Keratinocyte (primary cell): ENCODE measurements around the gene PPP1R12C. TPM values are rescaled to one million over a fixed set of nuclear protein-coding genes. Genes with fewer than 3 reads are reported as not detected.

Experiments used
- DNase-seq: peaks from one replicate; pipeline ENCODE4 v3.0.0-alpha.2; 2011; ENCODE audit warnings: low read depth, missing footprints, low spot score
- FAIRE-seq: peaks from 2 replicates; lab custom pipeline; 2011; peaks lifted over from hg19 to GRCh38; lab: Jason Lieb, UNC
- H2AFZ ChIP-seq: 2 replicates; pipeline ENCODE4 v1.6.0; 2012; ENCODE audit warnings: low read length, control low read depth, inconsistent platforms; ENCODE audit not compliant: control insufficient read depth
- H3K27ac ChIP-seq: 2 replicates; pipeline ENCODE4 v1.5.1; 2011; ENCODE audit warnings: low read length; ENCODE audit not compliant: control insufficient read depth, insufficient read depth
- H3K27me3 ChIP-seq: 3 replicates; pipeline ENCODE4 v1.6.0; 2011; ENCODE audit warnings: low read length; ENCODE audit not compliant: control insufficient read depth, insufficient read depth; ENCODE audit errors: extremely low read depth
- H3K36me3 ChIP-seq, 2 experiments: 2 replicates in 1 of 2; 3 replicates in 1 of 2; pipeline ENCODE4 v1.5.1; 2011; ENCODE audit warnings: low read length in 2 of 2, mild to moderate bottlenecking in 1 of 2; ENCODE audit not compliant: control insufficient read depth in 2 of 2, insufficient read depth in 2 of 2; ENCODE audit errors: extremely low read depth in 1 of 2
- H3K4me1 ChIP-seq: 3 replicates; pipeline ENCODE4 v1.5.1; 2011; ENCODE audit warnings: low read length; ENCODE audit not compliant: control insufficient read depth, insufficient read depth; ENCODE audit errors: extremely low read depth
- H3K4me2 ChIP-seq: 3 replicates; pipeline ENCODE4 v1.6.0; 2011; ENCODE audit warnings: low read depth, low read length; ENCODE audit not compliant: control insufficient read depth, insufficient read depth; ENCODE audit errors: extremely low read depth
- H3K4me3 ChIP-seq, 3 experiments: fragments of 200-600 bp in 1 of 3; sonication (generic) in 1 of 3; 2 replicates in 2 of 3; 3 replicates in 1 of 3; pipeline ENCODE4 v1.5.1; 2011 to 2016; ENCODE audit warnings: low read length in 3 of 3, mild to moderate bottlenecking in 3 of 3, control low read depth in 2 of 3, inconsistent platforms in 1 of 3, low read depth in 1 of 3, mixed read lengths in 1 of 3, mixed run types in 1 of 3, moderate library complexity in 1 of 3; ENCODE audit not compliant: control insufficient read depth in 2 of 3, insufficient read depth in 2 of 3; ENCODE audit errors: extremely low read depth in 1 of 3
- H3K79me2 ChIP-seq: 2 replicates; pipeline ENCODE4 v1.6.0; 2012; ENCODE audit warnings: low read length; ENCODE audit not compliant: control insufficient read depth, insufficient read depth
- H3K9ac ChIP-seq: 3 replicates; pipeline ENCODE4 v1.6.0; 2011; ENCODE audit warnings: low read length; ENCODE audit not compliant: control insufficient read depth, insufficient read depth; ENCODE audit errors: extremely low read depth
- H3K9me1 ChIP-seq: 3 replicates; pipeline ENCODE4 v1.6.0; 2011; ENCODE audit warnings: low read length; ENCODE audit not compliant: control insufficient read depth, insufficient read depth; ENCODE audit errors: extremely low read depth
- H3K9me3 ChIP-seq: 2 replicates; pipeline ENCODE4 v1.5.1; 2012; ENCODE audit warnings: low read depth, low read length; ENCODE audit not compliant: control insufficient read depth
- H4K20me1 ChIP-seq: 3 replicates; pipeline ENCODE4 v1.6.0; 2011; ENCODE audit warnings: low read length; ENCODE audit not compliant: control insufficient read depth, insufficient read depth; ENCODE audit errors: extremely low read depth
- EZH2 ChIP-seq: IDR thresholded peaks from one replicate; pipeline ENCODE4 v1.6.1; 2012; ENCODE audit warnings: inconsistent platforms, mild to moderate bottlenecking, low read length, moderate library complexity
- dilution Hi-C: fragments of 300-500 bp; cut with MboI; formaldehyde crosslinking; loops from one replicate; pipeline ENCODE4 v1.7.0; 2020; ENCODE audit warnings: low sequenced_read_pairs; ENCODE audit not compliant: extremely low pct_ligation_motif_present
- polyA minus RNA-seq, 3 experiments: library from RNA; depleted of rRNA, polyadenylated mRNA; stranded (reverse); fragments of >200 nt; gene quantifications; 1 replicate in 1 of 3; 2 replicates in 1 of 3; 3 replicates in 1 of 3; pipeline ENCODE4 v1.2.3, GENCODE V29; 2011
- polyA plus RNA-seq, 5 experiments: library from polyadenylated mRNA; depleted of rRNA in 3 of 5; stranded (reverse) in 3 of 5; stranded (forward) in 1 of 5; unstranded in 1 of 5; fragments of >200 nt; gene quantifications; 1 replicate in 1 of 5; 2 replicates in 3 of 5; 3 replicates in 1 of 5; pipeline versions ENCODE4 v1.2.1 to v1.2.3, GENCODE V29; 2011 to 2012; ENCODE audit warnings: missing spikeins in 2 of 5, low read depth in 1 of 5, low replicate concordance in 1 of 5
- TF ChIP-seq, protein P1 (sequence below), 3 experiments: IDR thresholded peaks in 1 of 3; conservative IDR thresholded peaks in 1 of 3; optimal IDR thresholded peaks in 1 of 3; 2 replicates in 2 of 3; 3 replicates in 1 of 3; pipeline versions ENCODE3 to v1.5.1; 2011; ENCODE audit warnings: low read length in 3 of 3, mild to moderate bottlenecking in 3 of 3, moderate library complexity in 2 of 3, control low read depth in 1 of 3, inconsistent platforms in 1 of 3; ENCODE audit not compliant: insufficient read depth in 2 of 3; ENCODE audit errors: extremely low read depth in 1 of 3

The PPP1R12C gene
- 22.9 to 41.2 TPM (median 24.7 TPM) in 3 replicates for polyA plus RNA-seq
- 15.7 TPM for polyA plus RNA-seq (2011; ENCODE audit: low read depth)
- 7.6 and 16.9 TPM in 2 replicates for polyA plus RNA-seq (2011; cell fraction: cytosol; rRNA removed)
- 83.9 and 118 TPM in 2 replicates for polyA plus RNA-seq (2011; cell fraction: nucleus; rRNA removed)
- 26.9 and 37.2 TPM in 2 replicates for polyA plus RNA-seq (2012; ENCODE audit: low replicate concordance)
- polyA minus RNA-seq = 11.8 to 24.6 TPM (median 18.4 TPM) in 3 replicates
- 23.6 TPM for polyA minus RNA-seq (2011; cell fraction: cytosol; rRNA and poly(A)+ RNA removed)
- polyA minus RNA-seq (2011; cell fraction: nucleus; rRNA and poly(A)+ RNA removed) = 25.2 and 35.6 TPM in 2 replicates

DNA sequence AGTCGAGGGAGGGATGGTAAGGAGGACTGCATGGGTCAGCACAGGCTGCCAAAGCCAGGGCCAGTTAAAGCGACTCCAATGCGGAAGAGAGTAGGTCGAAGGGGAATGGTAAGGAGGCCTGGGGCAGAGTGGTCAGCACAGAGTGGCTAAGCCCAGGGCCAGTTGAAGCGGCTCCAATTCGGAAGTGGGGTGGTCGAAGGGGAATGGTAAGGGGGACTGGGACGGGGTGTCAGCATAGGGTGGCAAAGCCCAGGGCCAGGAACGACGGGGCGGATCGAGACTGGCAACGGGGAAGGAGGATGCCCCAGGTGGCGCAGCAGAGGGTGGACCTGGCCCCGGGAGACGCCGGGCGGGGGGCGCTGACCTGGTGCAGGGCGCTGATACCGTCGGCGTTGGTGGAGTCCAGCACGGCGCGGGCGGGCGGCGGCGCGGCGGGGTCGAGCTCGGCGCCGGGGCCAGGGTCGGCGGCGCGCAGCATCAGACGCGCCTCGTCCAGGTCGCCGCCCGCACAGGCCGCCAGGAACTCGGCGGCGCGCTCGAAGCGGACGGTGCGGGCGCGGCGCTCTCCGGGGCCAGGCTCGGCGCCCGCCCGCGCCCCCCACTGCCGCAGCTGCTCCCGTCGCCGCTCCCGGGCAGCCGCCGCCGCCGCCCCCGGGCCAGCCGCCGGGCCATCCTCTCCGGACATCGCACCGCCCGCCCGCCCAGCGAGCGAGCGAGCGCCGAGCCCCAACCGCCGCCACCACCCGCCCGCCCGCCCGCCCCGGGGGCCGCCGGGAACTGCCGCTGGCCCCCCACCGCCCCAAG lies at the start of gene PPP1R12C:
TSS of gene PPP1R12C (minus strand) at position 779 of the 804 bp plus-strand sequence. CDS start at position 685, 94 bp downstream.
- TF ChIP-seq, protein P1, sequence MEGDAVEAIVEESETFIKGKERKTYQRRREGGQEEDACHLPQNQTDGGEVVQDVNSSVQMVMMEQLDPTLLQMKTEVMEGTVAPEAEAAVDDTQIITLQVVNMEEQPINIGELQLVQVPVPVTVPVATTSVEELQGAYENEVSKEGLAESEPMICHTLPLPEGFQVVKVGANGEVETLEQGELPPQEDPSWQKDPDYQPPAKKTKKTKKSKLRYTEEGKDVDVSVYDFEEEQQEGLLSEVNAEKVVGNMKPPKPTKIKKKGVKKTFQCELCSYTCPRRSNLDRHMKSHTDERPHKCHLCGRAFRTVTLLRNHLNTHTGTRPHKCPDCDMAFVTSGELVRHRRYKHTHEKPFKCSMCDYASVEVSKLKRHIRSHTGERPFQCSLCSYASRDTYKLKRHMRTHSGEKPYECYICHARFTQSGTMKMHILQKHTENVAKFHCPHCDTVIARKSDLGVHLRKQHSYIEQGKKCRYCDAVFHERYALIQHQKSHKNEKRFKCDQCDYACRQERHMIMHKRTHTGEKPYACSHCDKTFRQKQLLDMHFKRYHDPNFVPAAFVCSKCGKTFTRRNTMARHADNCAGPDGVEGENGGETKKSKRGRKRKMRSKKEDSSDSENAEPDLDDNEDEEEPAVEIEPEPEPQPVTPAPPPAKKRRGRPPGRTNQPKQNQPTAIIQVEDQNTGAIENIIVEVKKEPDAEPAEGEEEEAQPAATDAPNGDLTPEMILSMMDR (optimal IDR thresholded peaks at IDR 0.05 in 1 of 3, IDR thresholded peaks at IDR 0.05 in 1 of 3, conservative IDR thresholded peaks at IDR 0.05 in 1 of 3; ENCODE audit: extremely low read depth in 1 of 3, insufficient read depth in 2 of 3, low read length in 3 of 3) = no peak
- no peak for TF ChIP-seq EZH2
- no peaks in the 10 kb centered on the region for H3K27me3 ChIP-seq
- DNase-seq (no peak), FAIRE-seq (no peak)
- peaks cover 9% of the 10 kb centered on the region for H4K20me1 ChIP-seq
- H3K79me2 ChIP-seq = peaks cover 52% of the 10 kb centered on the region
- H3K36me3 ChIP-seq = peaks cover 0 to 3% of the 10 kb centered on the region in 2 experiments
- H3K9ac ChIP-seq = peak within 1 kb of the TSS; percentile 84
- peak within 1 kb of the TSS; percentile 61 for H3K27ac ChIP-seq
- H3K4me1 ChIP-seq = peaks cover 11% of the 10 kb centered on the region
- no peaks in the 10 kb centered on the region for H3K9me3 ChIP-seq
- H3K9me1 ChIP-seq = no peaks in the 10 kb centered on the region
- peak within 1 kb of the TSS; percentile 82 to 83 (median 83) for H3K4me3 ChIP-seq
- peak within 1 kb of the TSS; percentile 93 for H2AFZ ChIP-seq
- dilution Hi-C loops = no loop called here
- H3K4me2 ChIP-seq = peak within 1 kb of the TSS; percentile 90

- H2AFZ ChIP-seq = peak within 1 kb of the TSS; percentile 92
- H3K36me3 ChIP-seq = no peaks in the 10 kb centered on the region
- no peaks in the 10 kb centered on the region for H3K9me1 ChIP-seq
- H3K4me1 ChIP-seq = peaks cover 10% of the 10 kb centered on the region
- H3K9ac ChIP-seq = peak within 1 kb of the TSS; percentile 76
- H4K20me1 ChIP-seq = no peaks in the 10 kb centered on the region
- H3K27ac ChIP-seq = peak within 1 kb of the TSS; percentile 91
- FAIRE-seq (peak; percentile 77), DNase-seq (peak; percentile 93)
- no peaks in the 10 kb centered on the region for H3K9me3 ChIP-seq
- no peaks in the 10 kb centered on the region for H3K79me2 ChIP-seq
- TF ChIP-seq, protein P1 (optimal IDR thresholded peaks at IDR 0.05 in 1 of 3, IDR thresholded peaks at IDR 0.05 in 1 of 3, conservative IDR thresholded peaks at IDR 0.05 in 1 of 3; ENCODE audit: extremely low read depth in 1 of 3, insufficient read depth in 2 of 3, low read length in 3 of 3) = no peak
- no peaks in the 10 kb centered on the region for H3K27me3 ChIP-seq
- H3K4me2 ChIP-seq = peak within 1 kb of the TSS; percentile 93
- peak within 1 kb of the TSS; percentile 73 to 79 (median 76) for H3K4me3 ChIP-seq
- dilution Hi-C loops = no loop called here
These were observed 49.3 kb upstream of the PPP1R12C start, which contains the start of gene DNAAF3 for GRCh38 chr19:55166530-55167268. TSS of gene DNAAF3 (minus strand) at chr19:55166613. CDS start at chr19:55166413, 200 bp downstream.
